PC-9 (cell line): Measurements from ENCODE around the gene HRH1. TPM values are rescaled to one million over a fixed set of nuclear protein-coding genes. Genes with fewer than 3 reads are reported as not detected.

Experiments
- BruUV-seq: library from RNA; stranded (reverse); fragments of 400-500 nt; replicated peaks from 2 replicates; lab custom pipeline; 2021; lab: Mats Ljungman, UMichigan
- CTCF ChIA-PET: fragments of 300-600 bp; sonication (Branson Sonifier 250); formaldehyde crosslinking; loops from one replicate; lab custom pipeline; 2022; ENCODE audit warnings: antibody characterized with exemption; lab: Charles Lee
- POLR2A ChIA-PET: fragments of 300-600 bp; sonication (Branson Sonifier 250); formaldehyde crosslinking; loops from one replicate; lab custom pipeline; 2022; ENCODE audit warnings: antibody characterized with exemption; ENCODE audit not compliant: unreplicated experiment; lab: Charles Lee
- DNase-seq, 2 experiments: peaks; one replicate each; pipeline versions ENCODE4 v3.0.0 to v3.0.0-alpha.2; 2015 to 2022; ENCODE audit warnings: mixed read lengths in 1 of 2
- H2AFZ ChIP-seq: fragments of 200-600 bp; sonication (generic); 2 replicates; pipeline ENCODE4 v1.8.1; 2017; ENCODE audit warnings: antibody characterized with exemption
- H3F3A ChIP-seq: fragments of 200-600 bp; sonication (generic); 2 replicates; pipeline ENCODE4 v1.8.1; 2017; ENCODE audit warnings: antibody characterized with exemption, mild to moderate bottlenecking, low read depth; ENCODE audit not compliant: insufficient read depth
- H3K27ac ChIP-seq: fragments of 200-600 bp; sonication (generic); 2 replicates; pipeline ENCODE4 v1.6.1; 2016; ENCODE audit warnings: mixed run types
- H3K27me3 ChIP-seq: fragments of 200-600 bp; sonication (generic); 2 replicates; pipeline ENCODE4 v1.6.1; 2016; ENCODE audit warnings: low read depth, mixed run types; ENCODE audit not compliant: insufficient read depth
- H3K36me3 ChIP-seq: fragments of 200-600 bp; sonication (generic); 2 replicates; pipeline ENCODE4 v1.6.1; 2016; ENCODE audit warnings: low read depth, mixed run types
- H3K4me1 ChIP-seq: fragments of 200-600 bp; sonication (generic); replicated peaks from 2 replicates; pipeline ENCODE4 v1.6.1; 2016; ENCODE audit warnings: mixed run types; ENCODE audit not compliant: insufficient read depth
- H3K4me2 ChIP-seq: fragments of 200-600 bp; sonication (generic); 2 replicates; pipeline ENCODE4 v1.6.1; 2017; ENCODE audit warnings: mixed run types
- H3K4me3 ChIP-seq: fragments of 200-600 bp; sonication (generic); 2 replicates; pipeline ENCODE4 v1.6.1; 2016; ENCODE audit warnings: mixed run types
- H3K79me2 ChIP-seq: fragments of 200-600 bp; sonication (generic); 2 replicates; pipeline ENCODE4 v1.6.1; 2017; ENCODE audit warnings: low read depth, mixed run types
- H3K9me2 ChIP-seq: fragments of 200-600 bp; sonication (generic); 2 replicates; pipeline ENCODE4 v1.8.1; 2017; ENCODE audit warnings: mild to moderate bottlenecking; ENCODE audit not compliant: insufficient read depth
- H3K9me3 ChIP-seq: fragments of 200-600 bp; sonication (generic); 2 replicates; pipeline ENCODE4 v1.8.1; 2016; ENCODE audit warnings: low read depth; ENCODE audit not compliant: insufficient read depth
- H4K20me1 ChIP-seq: fragments of 200-600 bp; sonication (generic); 2 replicates; pipeline ENCODE4 v1.8.1; 2017; ENCODE audit not compliant: insufficient read depth
- EZH2 ChIP-seq: fragments of 200-600 bp; sonication (generic); IDR thresholded peaks from 2 replicates; pipeline ENCODE4 v1.8.0; 2017; ENCODE audit warnings: antibody characterized with exemption, low read depth
- intact Hi-C: fragments of 100-400 bp; cut with micrococcal nuclease; formaldehyde crosslinking; loops from one replicate; pipeline ENCODE4 v1.10.0; 2022; ENCODE audit not compliant: unreplicated experiment
- total RNA-seq: library from RNA; stranded (reverse); gene quantifications from 2 replicates; pipeline ENCODE4 v1.2.3, GENCODE V29; 2021
- TF ChIP-seq, protein P1 (sequence below): fragments of 200-600 bp; sonication (generic); conservative IDR thresholded peaks from 2 replicates; pipeline ENCODE4 v1.6.1; 2017; ENCODE audit warnings: mixed run types, antibody characterized with exemption, mild to moderate bottlenecking, moderate library complexity

The HRH1 gene
- total RNA-seq, 1 experiment from 2014 or later, result 9.2 TPM

GRCh38 chr3:11245276-11245675 lies 91.0 kb downstream of the HRH1 start:
- BruUV-seq, result no TSS peak
- Histone ChIP-seq H3K4me2 (no peak overlapping the region), H3K36me3 (0 out of 2 replicates have a peak, but pooled peaks cover 4% of the 10 kb centered on the region), H2AFZ (no peak overlapping the region), H3K27ac (no peak overlapping the region), H3K4me1 (peaks cover 29% of the 10 kb centered on the region), H4K20me1 (no peaks in the 10 kb centered on the region), H3K4me3 (no peak overlapping the region), H3K27me3 (no peaks in the 10 kb centered on the region), H3F3A (peaks cover 12% of the 10 kb centered on the region), H3K9me3 (no peaks in the 10 kb centered on the region), H3K79me2 (peaks cover 9% of the 10 kb centered on the region; the same call in 1 of the 2 replicates), H3K9me2 (no peaks in the 10 kb centered on the region)
- no peak for DNase-seq
- no peak for TF ChIP-seq EZH2
- TF ChIP-seq, protein P1, sequence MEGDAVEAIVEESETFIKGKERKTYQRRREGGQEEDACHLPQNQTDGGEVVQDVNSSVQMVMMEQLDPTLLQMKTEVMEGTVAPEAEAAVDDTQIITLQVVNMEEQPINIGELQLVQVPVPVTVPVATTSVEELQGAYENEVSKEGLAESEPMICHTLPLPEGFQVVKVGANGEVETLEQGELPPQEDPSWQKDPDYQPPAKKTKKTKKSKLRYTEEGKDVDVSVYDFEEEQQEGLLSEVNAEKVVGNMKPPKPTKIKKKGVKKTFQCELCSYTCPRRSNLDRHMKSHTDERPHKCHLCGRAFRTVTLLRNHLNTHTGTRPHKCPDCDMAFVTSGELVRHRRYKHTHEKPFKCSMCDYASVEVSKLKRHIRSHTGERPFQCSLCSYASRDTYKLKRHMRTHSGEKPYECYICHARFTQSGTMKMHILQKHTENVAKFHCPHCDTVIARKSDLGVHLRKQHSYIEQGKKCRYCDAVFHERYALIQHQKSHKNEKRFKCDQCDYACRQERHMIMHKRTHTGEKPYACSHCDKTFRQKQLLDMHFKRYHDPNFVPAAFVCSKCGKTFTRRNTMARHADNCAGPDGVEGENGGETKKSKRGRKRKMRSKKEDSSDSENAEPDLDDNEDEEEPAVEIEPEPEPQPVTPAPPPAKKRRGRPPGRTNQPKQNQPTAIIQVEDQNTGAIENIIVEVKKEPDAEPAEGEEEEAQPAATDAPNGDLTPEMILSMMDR, result no peak
- ChIA-PET CTCF (interaction anchor here (0.6 kb wide), 1 partner anchor 89 kb away, joined by 5 read pairs; no protein-coding TSS in a partner anchor), POLR2A (no interaction called here)
- intact Hi-C loops, result no loop called here

DNA sequence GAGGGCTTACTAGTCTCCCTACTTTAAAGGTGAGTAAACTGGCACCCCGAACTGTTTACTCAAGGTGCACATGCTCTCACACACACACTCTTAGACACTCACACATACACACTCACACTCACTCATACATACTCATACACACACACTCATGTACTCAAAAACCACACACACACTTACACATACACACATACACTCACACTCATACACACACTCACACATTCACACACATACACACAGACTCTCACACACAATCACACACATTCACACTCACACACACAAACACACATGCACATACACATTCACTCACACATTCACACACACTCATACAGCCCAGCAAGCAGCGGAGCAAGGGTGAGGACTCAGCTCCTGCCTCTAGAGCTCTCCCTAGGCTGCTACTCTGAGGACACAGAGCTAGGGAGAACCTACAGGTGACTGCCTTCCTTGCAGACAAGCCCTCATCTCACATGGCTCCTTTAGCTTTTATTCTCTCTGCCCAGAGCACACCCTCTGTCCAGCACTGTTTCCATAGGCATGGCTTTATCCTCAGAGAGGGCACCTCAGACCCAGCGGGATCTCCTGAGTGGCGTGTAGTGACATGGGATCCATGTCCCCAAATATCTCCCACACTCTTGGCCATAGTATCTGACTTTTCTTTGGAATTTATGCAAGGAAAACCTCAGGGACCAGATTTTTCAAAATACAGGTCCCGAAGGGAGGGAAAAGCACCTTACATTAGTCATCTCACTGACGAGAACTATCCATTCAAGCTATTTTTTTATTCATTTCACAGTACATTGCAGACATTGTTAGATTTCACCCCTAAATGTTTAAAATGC lies 91.8 kb downstream of the HRH1 start:
- H3K4me1 ChIP-seq, result peaks cover 27% of the 10 kb centered on the region
- no peaks in the 10 kb centered on the region for H4K20me1 ChIP-seq
- H3K36me3 ChIP-seq, result 0 out of 2 replicates have a peak, but pooled peaks cover 3% of the 10 kb centered on the region
- no peaks in the 10 kb centered on the region for H3K9me2 ChIP-seq
- DNase-seq, result no peak
- POLR2A ChIA-PET, result interaction anchor here (0.6 kb wide), 1 partner anchor 68 kb away, joined by 8 read pairs; no protein-coding TSS in a partner anchor
- H3K27ac ChIP-seq, result peak overlapping the region; percentile 38
- H3K79me2 ChIP-seq, result 0 out of 2 replicates have a peak, but pooled peaks cover 2% of the 10 kb centered on the region
- no peak for TF ChIP-seq EZH2
- TF ChIP-seq, protein P1, result no peak
- CTCF ChIA-PET, result interaction anchor here (0.6 to 1.1 kb wide), 2 partner anchors 88 to 186 kb away, joined by 3 to 5 read pairs; no protein-coding TSS in a partner anchor
- peaks cover 12% of the 10 kb centered on the region for H3F3A ChIP-seq
- no TSS peak for BruUV-seq
- no peaks in the 10 kb centered on the region for H3K9me3 ChIP-seq
- no peak overlapping the region for H3K4me3 ChIP-seq
- no peak overlapping the region for H2AFZ ChIP-seq
- H3K27me3 ChIP-seq, result no peaks in the 10 kb centered on the region
- intact Hi-C loops, result no loop called here
- peak overlapping the region; percentile 23 for H3K4me2 ChIP-seq

DNA sequence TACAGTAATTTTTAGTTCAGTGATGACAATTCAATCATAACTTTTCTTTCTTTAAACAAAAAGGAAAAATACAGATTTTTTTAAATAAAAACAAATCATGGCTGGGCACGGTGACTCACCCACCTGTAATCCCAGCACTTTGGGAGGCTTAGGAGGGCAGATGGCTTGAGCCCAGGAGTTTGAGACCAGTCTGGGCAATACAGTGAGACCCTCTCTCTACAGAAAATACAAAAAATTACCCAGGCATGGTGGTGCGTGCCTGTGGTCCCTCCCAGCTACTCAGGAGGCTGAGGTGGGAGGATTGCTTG lies 92.3 kb downstream of the HRH1 start:
- TF ChIP-seq, protein P1, result no peak
- no peak for TF ChIP-seq EZH2
- H3K36me3 ChIP-seq, result no peaks in the 10 kb centered on the region
- H3K79me2 ChIP-seq, result no peaks in the 10 kb centered on the region
- peaks cover 33% of the 10 kb centered on the region for H3K4me1 ChIP-seq
- H3K4me3 ChIP-seq, result no peak overlapping the region
- ChIA-PET CTCF (interaction anchor here (1.1 kb wide), 1 partner anchor 186 kb away, joined by 3 read pairs; no protein-coding TSS in a partner anchor), POLR2A (interaction anchor here (0.6 kb wide), 1 partner anchor 69 kb away, joined by 8 read pairs; no protein-coding TSS in a partner anchor)
- H2AFZ ChIP-seq, result no peak overlapping the region
- no peaks in the 10 kb centered on the region for H3K27me3 ChIP-seq
- DNase-seq, result no peak
- peak overlapping the region; percentile 23 for H3K4me2 ChIP-seq
- H4K20me1 ChIP-seq, result no peaks in the 10 kb centered on the region
- H3F3A ChIP-seq, result peaks cover 12% of the 10 kb centered on the region
- H3K9me2 ChIP-seq, result no peaks in the 10 kb centered on the region
- peak overlapping the region; percentile 38 for H3K27ac ChIP-seq
- BruUV-seq, result no TSS peak
- intact Hi-C loops, result no loop called here
- H3K9me3 ChIP-seq, result no peaks in the 10 kb centered on the region
